ENCODE results near the gene PSMB10.

- no peak for TF ChIP-seq CTCF (conservative IDR thresholded peaks at IDR 0.05; ENCODE audit: low read length)
- TF ChIP-seq EZH2phosphoT487 (IDR thresholded peaks at IDR 0.05; ENCODE audit: borderline replicate concordance) = no peak
These were observed 27.5 kb downstream of the PSMB10 start for GRCh38 chr16:67909056-67909742.

Measured in Loucy (cell line).